BJ (cell line): ENCODE measurements around the gene TUBB4A. TPM values are rescaled to one million over a fixed set of nuclear protein-coding genes. Genes with fewer than 3 reads are reported as not detected.

Experiments used
- CTCF ChIA-PET: fragments of 350-600 bp; formaldehyde crosslinking; extraction: SDS; loops from one replicate; lab custom pipeline; 2021; ENCODE audit warnings: antibody characterized with exemption, inconsistent platforms; lab: Yijun Ruan, JAX
- POLR2A ChIA-PET: fragments of 300-600 bp; sonication (Branson Sonifier 250); formaldehyde crosslinking; extraction: SDS; loops from one replicate; lab custom pipeline; 2021; ENCODE audit warnings: antibody characterized with exemption; lab: Charles Lee
- DNase-seq: peaks from one replicate; pipeline ENCODE4 v3.0.0-alpha.2; 2011; ENCODE audit warnings: low read depth
- H3K27me3 ChIP-seq: 2 replicates; pipeline ENCODE4 v1.6.0; 2011; ENCODE audit warnings: low read length; ENCODE audit not compliant: control insufficient read depth, insufficient read depth
- H3K36me3 ChIP-seq: 2 replicates; pipeline ENCODE4 v1.5.1; 2011; ENCODE audit warnings: low read length; ENCODE audit not compliant: control insufficient read depth, insufficient read depth
- H3K4me3 ChIP-seq: 2 replicates; pipeline ENCODE4 v1.5.1; 2011; ENCODE audit warnings: low read depth, mild to moderate bottlenecking, control low read depth, low read length
- polyA plus RNA-seq: library from polyadenylated mRNA; depleted of rRNA; stranded (reverse); fragments of >200 nt; gene quantifications from 2 replicates; pipeline ENCODE4 v1.2.3, GENCODE V29; 2011
- TF ChIP-seq, protein P1 (sequence below): IDR thresholded peaks from 2 replicates; pipeline ENCODE4 v1.5.1; 2011; ENCODE audit warnings: low read depth, mild to moderate bottlenecking, control low read depth, inconsistent platforms, low read length, moderate library complexity; ENCODE audit not compliant: insufficient read depth

Gene TUBB4A
- polyA plus RNA-seq, 1 experiment, result not detected

DNA sequence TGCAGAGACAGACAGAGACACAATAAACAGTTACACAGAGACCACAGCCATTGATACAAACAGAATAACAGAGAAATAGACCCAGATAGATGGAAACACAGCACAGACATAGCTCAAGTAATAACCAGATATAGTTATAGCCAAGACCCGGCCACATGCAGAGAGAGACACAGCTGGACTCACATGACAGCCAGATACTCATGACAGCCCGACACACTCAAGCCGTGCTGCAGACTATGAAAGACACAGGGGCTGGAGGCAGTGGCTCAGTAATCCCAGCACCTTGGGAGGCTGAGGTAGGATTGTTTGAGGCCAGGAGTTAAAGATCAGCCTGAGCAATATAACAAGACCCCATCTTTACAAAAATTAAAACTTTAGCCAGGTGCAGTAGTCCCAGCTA lies 18.9 kb downstream of the TUBB4A start:
- CTCF ChIA-PET, result interaction anchor here (0.9 to 3.3 kb wide), 2 partner anchors 9 to 14 kb away, joined by 3 to 7 read pairs; no protein-coding TSS in a partner anchor
- H3K36me3 ChIP-seq, result no peaks in the 10 kb centered on the region
- no peaks in the 10 kb centered on the region for H3K27me3 ChIP-seq
- TF ChIP-seq, protein P1, sequence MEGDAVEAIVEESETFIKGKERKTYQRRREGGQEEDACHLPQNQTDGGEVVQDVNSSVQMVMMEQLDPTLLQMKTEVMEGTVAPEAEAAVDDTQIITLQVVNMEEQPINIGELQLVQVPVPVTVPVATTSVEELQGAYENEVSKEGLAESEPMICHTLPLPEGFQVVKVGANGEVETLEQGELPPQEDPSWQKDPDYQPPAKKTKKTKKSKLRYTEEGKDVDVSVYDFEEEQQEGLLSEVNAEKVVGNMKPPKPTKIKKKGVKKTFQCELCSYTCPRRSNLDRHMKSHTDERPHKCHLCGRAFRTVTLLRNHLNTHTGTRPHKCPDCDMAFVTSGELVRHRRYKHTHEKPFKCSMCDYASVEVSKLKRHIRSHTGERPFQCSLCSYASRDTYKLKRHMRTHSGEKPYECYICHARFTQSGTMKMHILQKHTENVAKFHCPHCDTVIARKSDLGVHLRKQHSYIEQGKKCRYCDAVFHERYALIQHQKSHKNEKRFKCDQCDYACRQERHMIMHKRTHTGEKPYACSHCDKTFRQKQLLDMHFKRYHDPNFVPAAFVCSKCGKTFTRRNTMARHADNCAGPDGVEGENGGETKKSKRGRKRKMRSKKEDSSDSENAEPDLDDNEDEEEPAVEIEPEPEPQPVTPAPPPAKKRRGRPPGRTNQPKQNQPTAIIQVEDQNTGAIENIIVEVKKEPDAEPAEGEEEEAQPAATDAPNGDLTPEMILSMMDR, result no peak
- DNase-seq, result no peak
- H3K4me3 ChIP-seq, result no peak overlapping the region
- POLR2A ChIA-PET, result interaction anchor here (0.6 kb wide), 1 partner anchor 8 kb away, joined by 3 read pairs; no protein-coding TSS in a partner anchor

DNA sequence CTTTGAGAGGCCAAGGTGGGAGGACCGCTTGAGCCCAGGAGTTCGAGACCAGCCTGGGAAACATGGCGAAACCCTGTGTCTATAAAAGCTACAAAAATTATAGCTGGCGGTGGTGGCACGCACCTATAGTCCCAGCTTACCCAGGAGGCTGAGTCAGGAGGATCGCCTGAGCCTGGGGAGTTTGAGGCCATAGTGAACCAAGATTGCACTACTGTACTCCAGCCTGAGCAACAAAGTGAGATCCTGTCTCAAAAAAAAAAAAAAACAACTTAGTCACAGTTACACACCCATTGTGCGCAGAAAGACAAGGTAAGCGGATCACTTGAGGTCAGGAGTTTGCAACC lies 19.8 kb downstream of the TUBB4A start:
- H3K27me3 ChIP-seq, result no peaks in the 10 kb centered on the region
- TF ChIP-seq, protein P1, result no peak
- no peak for DNase-seq
- H3K36me3 ChIP-seq, result no peaks in the 10 kb centered on the region
- POLR2A ChIA-PET, result no interaction called here
- CTCF ChIA-PET, result interaction anchor here (1.2 to 3.3 kb wide), 3 partner anchors 10 to 261 kb away, joined by 3 to 7 read pairs (median 4); no protein-coding TSS in a partner anchor
- no peak overlapping the region for H3K4me3 ChIP-seq

DNA sequence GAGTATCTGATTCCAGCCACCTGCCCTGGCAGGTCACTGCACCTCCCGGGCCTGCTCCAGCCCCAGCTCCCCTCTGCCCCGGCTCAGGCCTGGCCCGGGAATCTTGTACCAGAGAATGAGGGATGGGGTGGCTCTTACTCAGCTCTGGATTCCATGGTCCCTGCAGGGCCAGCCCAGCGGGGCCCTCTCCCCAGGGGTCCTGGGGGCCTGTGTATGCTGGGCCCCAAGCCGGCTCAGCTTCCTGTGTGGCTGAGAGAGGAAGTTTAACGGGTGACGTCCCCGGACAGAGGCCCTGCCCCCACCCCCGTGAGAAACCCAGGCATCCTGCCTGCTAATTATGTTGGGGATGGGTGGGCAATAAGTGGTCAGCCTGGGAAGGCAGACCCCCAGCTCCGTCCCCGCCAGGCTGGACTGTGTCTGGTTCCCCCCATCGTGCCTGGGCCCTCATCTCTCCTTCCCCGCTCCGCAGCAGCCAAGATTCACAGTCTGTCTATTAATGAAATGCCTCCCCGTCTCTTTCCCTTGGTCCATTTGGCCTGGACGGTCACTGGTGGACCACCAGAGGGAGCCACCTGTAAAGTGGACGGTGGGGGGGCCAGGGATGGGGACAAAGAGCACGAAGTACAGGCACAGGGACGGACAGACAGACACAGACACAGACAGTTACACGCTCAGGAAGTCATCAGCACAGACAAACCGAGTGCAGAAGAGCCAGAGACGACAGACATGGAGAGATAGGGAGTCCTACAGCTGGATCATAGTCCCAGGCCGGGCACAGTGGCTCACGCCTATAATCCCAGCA lies 20.4 kb downstream of the TUBB4A start, which contains the start of gene DENND1C:
Gene DENND1C (minus strand): TSS at position 247 of the 802 bp plus-strand sequence. CDS start 92 bp downstream, at position 155.
- DNase-seq, result no peak
- TF ChIP-seq, protein P1, result peak; percentile 56
- Histone ChIP-seq H3K27me3 (no peaks in the 10 kb centered on the region), H3K4me3 (no peak within 1 kb of the TSS), H3K36me3 (no peaks in the 10 kb centered on the region)
- ChIA-PET POLR2A (no interaction called here), CTCF (interaction anchor here (0.8 to 3.3 kb wide), 5 partner anchors 11 to 260 kb away, joined by 3 to 7 read pairs (median 3); no protein-coding TSS in a partner anchor)

DNA sequence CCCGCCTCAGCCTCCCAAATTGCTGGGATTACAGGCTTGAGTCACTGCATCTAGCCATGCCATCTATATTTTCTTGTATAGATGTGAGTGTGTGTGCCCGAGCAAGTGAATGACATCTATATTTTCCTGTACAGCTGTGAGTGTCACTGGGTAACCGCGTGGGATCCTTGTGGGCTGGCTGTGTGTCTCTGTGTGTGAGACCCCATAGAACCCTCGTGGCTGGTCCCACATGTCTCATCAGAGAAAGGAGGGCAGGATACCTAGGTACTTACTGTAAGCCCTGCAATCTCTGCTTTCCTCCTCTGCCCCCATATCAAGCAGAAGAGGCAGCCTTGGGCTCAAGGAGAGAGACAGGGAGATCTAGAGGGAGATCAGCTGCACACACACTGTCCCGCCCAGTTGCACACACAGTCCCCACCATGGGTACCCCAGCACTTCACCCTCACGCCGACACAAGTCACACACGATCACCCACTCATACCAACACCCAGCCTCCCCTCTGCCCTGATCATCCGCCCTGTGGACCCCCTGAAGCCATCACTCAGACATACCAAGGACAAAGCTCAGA lies 21.2 kb downstream of the TUBB4A start:
- Histone ChIP-seq H3K4me3 (no peak overlapping the region), H3K27me3 (no peaks in the 10 kb centered on the region), H3K36me3 (no peaks in the 10 kb centered on the region)
- ChIA-PET CTCF (interaction anchor here (0.8 to 3.3 kb wide), 3 partner anchors 12 to 152 kb away, joined by 3 to 7 read pairs (median 3); no protein-coding TSS in a partner anchor), POLR2A (no interaction called here)
- TF ChIP-seq, protein P1, result no peak
- DNase-seq, result no peak

DNA sequence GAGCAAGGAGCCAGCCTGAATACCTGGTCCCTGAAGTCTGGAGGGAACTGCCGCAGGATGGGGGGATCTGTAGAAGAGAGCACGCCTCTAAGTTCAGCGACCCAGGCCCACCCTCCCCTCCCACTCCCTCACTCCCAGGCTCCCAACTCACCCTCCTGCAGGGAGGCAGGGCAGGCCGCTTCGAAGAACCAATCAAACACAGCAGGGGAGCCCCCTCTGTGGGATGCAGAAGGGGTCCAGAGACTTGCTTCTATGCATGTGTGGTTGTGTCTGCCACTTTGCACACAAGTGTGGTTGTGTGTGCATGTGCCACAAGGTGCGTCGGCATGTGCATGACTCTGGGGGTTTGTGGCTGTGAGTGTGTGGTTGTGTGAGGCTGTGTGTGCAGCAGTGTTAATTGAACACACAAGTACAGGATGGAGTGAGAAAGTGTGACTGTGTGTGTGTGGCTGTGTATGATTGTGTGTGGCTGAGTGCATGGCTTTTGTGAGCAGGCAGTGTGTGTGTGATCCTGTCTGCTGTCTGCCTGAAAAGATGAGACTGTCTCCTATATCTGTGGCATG lies 22.2 kb downstream of the TUBB4A start:
- TF ChIP-seq, protein P1, result no peak
- Histone ChIP-seq H3K27me3 (peaks cover 1% of the 10 kb centered on the region), H3K4me3 (no peak overlapping the region), H3K36me3 (no peaks in the 10 kb centered on the region)
- DNase-seq, result no peak
- CTCF ChIA-PET, result no interaction called here
- POLR2A ChIA-PET, result no interaction called here
